ENCODE measurements around the gene AGTRAP.

AGTRAP gene

DNA sequence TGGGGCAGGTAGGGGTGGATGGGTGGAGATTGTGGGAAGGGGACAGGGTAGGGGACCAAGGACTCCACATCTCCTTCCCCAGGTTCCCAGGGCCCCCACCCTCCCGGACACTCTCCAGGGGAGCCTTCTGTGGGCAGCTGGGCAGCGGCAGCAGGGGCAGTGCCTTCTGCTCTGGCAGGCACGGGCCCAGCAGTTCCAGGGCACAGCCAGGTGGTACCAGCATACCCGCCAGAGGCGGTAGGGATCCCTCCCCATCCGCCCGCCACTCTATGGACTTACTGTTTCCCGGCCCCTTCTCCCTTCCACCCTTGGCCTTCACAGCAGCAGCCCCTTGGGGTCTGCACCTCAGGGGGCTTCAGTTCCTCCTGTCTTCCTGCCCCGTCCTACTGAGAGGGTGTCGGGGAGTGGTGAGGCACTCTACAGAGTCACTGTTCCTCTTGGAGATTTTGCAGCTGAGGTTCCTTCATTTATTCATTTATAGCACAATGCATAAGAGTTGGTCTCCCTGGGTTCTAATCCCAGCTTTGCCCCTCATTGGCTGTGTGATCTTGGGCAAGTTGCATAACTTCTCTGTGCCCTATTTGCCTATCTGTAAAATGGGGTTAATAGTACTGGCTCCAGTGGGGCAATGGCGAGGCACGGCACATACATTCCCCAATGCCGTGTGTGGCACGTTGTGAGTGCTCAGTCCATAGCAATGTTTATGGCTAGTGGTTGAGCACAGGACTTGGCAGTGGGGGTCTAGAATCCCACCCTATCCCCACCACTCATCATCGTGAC, 43.1 kb downstream of the AGTRAP start:
- DNase-seq, result no peak

DNA sequence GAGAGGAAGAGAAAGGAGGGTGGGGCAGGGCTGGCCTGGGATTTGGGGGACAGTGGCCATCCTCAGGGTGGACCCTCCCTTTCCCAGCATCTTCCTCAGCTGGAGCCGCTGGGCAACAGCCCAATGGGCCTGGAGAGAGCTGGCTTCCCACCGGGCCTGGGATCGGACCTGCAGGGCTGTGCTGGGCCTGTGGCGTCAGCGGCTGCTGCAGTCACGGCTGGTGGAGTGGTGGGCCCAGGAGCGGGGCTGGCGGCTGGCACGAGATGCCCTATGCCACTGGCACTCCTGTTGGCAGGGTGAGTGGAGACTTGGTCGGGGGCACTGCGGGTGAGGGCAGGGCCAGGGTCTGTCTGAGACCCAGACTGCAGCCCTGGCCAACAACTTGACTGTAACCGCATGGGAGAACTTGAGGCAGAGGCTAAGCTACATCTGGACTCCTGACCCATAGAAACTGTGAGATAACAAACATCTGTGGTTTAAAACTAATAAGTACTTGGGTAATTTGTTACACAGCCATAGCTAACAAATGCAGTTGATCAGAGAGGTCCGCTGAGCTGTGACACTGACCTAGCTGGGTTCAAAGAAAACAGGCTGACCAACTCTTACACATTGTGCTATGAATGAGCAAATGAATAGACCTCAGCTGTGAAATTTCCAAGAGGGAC, 43.9 kb downstream of the AGTRAP start:
- no peak for DNase-seq
- intact Hi-C loops (cut with DNase I), result no loop called here

More for the DNA sequence above, 43.1 kb downstream of the AGTRAP start:
- intact Hi-C loops (cut with DNase I), result no loop called here

DNA sequence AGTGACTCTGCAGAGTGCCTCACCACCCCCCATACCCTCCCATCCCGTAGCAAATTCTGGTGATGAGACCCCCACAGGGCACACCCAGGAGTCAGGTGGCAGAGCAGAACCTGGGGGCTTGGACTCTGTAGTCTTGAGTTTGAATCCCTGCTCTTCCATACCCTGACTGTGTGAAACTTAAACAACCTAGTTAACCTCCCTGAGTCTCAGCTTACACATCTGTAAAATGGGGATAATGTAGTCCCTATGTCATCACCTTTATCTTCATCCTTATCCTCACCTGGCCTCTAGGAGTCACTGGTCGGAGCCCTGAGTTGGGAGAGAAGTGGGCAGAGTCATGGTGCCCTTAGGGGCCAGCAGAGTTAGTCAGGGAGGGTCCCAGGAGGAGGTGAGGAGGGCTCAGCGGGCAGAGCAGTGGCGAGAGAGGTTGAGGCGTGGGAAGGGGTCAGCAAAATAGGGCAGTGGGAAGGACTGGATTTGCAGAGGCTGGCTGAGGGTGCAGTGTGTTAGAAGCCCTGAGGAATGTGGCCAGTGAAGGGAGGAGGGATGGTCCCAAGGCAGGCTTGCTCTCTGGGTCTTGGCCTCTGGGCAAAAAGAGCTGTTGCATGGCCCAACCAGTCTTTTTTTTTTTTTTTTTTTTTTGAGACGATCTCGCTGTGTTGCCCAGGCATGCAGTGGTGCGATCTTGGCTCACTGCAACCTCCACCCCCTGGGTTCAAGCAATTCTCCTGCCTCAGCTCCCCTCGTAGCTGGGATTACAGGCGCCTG, 44.6 kb downstream of the AGTRAP start:
- DNase-seq, result no peak
- intact Hi-C loops (cut with DNase I), result no loop called here

DNA sequence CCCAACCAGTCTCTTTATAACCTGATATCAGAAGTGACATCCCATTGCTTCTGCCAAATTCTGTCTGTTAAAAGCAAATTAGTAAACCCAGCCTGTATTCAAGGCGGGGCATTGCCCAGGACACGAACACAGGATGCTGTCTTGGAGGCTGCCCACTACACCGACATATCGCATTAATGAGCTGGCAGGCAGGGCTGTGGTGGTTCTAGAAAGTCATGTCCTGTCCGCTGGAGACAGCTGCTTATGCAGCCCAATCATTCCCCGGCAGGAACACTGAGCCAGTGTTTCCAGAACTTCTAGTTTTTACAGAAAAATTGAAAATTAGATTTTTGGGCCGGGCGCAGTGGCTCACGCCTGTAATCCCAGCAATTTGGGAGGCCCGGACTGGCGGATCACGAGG, 45.4 kb downstream of the AGTRAP start:
- intact Hi-C loops (cut with DNase I), result no loop called here
- no peak for DNase-seq

DNA sequence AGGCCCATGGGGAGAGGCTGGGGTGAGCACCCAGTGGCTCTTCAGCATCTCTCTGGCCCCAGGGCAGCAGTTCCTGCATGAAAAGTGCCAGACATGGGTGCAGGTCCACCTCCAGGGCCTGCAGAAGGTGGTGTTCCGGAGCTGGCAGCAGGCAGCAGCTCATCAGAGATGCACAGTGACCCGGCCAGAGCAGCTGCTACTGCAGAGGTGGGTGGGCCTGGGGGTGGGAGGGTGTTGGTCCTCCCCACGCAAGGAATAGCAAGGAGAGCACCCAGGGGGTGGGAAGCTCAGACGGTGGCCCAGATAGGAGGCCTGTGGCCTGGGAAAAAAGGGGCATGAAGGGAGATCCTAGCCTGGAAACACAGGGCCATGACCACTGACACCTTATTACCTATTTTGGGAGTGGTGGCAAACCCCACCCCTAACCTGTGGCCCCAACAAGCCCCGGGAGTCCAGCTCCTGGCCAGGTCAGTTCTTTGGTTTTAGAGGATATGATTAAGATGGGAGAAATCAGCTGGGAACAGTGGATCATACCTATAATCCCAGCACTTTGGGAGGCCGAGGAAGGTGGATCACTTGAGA, 46.3 kb downstream of the AGTRAP start:
- no peak for DNase-seq
- intact Hi-C loops (cut with DNase I), result no loop called here

DNA sequence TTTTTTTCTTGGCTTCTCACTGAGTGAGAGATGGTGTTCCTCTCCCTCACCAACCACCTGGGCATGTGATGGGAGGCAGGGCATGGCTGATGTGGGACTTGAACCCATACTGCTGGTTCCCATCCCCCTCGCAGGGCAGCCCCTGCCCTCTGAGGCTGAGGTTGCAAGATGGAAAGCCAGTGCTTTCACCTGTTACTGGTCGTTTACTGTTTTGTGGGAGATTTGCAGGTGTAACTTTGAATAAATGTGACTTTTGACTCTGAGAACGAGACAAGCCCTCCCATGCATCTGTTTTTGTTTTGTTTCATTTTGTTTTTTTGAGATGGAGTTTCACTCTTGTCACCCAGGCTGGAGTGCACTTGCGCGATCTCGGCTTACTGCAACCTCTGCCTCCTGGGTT, 47.6 kb downstream of the AGTRAP start:
- intact Hi-C loops (cut with DNase I), result no loop called here
- peak in 1 of 10 donors; percentile 65 for DNase-seq

DNA sequence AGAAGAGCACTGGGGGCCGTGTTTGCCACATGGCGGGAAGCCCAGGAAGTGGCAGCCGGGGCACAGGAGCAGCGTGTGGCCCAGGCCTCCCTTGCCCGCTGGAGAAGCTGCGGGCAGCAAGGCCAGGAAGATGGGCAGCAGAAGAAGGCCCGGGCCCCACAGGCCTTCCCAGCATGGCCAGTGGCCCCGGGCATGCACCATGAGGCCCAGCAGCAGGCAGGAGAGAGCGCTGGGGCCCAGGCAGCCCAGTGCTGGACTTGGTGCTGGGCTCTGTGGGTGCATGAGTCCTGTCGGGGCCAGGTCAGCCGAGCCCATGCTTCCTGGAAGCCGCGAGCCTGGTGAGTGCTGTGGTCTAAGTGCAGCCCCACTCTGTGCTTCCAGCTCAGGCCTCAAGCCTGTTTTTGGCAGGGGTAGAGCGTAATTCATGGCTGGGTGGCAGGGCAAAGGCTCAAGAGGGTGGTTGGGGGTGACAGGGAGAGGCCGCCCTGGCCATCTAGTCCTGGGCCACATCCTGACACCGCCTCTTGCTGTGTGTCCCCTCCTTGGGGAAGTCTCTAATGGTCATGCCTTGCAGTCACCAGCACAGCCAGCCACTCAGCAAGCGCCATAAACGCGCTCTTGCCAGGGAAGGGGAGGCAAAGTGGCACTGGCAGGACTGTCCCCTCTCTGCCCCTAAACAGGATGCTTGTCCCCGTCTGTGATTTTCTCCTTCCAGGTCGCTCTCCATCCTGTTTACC, 48.5 kb downstream of the AGTRAP start:
- intact Hi-C loops (cut with DNase I), result no loop called here
- DNase-seq, result peak in 1 of 10 donors; percentile 81

DNA sequence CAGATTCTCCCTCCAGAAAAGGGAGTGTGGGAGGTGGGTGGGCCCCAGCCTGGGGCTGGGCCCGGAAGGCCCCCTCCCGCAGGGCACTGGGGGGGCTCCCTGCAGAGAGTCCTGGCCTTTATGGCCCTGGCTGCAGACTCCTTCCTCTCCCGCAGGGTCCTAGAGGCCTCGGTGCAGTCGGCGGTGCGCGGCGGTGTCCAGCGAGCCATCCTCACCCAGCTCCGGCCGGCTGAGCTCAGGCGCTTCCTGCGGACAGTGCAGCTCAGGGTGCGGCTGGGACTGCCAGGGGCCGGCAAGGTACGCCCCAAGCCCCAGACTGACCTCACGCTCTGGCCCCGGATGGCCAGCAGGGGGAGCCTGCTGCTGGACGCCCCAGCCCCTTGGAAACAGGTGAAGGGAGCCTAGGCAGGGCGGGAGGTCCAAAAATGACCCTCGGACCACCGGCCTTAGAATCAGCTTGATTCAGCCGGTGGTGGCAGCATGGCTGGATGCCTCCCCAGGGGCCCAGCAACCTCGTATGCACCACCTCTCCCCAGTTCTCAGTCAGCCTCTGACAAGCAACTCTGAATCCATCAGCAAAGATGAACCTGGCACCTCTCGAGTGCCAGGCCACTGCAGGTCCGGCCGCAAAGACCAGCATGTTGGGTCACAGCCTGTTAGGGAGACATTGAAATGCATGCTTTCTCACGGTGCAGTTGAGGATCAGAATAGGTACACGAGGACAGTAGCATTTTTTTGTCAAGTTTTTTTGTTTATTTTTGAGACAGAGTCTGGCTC, 49.2 kb downstream of the AGTRAP start:
- intact Hi-C loops (cut with DNase I), result no loop called here
- peak in 8 of 10 donors; percentile 43 to 93 (median 64) for DNase-seq

DNA sequence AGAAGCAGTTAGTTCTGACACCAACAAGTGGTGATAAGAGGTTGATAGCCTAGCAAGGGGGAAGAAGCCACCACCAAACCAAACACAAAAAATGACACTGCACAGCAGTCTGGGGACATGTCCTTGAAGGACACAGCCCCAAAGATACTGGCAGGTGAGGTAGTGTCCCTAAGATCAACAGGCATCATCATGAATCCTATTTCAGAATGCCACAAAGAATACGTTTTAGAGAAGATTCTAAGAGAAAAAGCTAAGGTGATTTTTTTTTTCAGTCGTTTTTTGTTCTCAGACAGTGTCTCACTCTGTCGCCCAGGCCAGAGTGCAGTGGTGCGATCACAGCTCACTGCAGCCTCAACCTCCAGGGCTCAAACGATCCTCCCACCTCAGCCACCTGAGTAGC, 50.2 kb downstream of the AGTRAP start:
- intact Hi-C loops (cut with DNase I), result no loop called here
- DNase-seq, result peak in 1 of 10 donors; percentile 4

DNA sequence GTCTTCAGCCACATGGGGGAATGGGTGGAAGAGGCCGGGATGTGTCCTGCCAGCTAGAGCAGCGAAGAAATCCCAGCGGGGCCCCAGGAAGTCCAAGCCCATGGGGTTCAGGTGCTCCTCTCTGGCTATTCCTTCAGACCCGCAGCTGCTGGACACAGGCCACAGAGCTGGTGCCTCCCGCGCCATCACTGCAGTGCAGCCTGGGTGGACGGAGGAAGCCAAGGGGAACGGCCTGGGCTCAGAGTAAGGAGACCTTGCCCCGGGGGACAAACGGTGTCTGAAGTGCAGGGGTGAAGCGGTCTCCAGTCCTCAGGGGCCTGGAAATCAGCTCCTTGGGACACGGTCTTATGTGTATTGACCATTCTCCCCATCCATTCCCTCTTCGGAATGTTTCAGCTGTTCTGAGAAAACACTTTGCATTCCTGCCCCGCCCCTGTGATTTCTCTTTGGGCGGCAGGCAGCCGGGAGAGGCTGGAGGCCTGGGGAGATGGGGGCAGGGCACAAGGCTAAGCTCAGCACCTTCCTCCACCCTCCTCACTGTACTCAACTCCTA, 51.4 kb downstream of the AGTRAP start:
- intact Hi-C loops (cut with DNase I), result no loop called here

DNA sequence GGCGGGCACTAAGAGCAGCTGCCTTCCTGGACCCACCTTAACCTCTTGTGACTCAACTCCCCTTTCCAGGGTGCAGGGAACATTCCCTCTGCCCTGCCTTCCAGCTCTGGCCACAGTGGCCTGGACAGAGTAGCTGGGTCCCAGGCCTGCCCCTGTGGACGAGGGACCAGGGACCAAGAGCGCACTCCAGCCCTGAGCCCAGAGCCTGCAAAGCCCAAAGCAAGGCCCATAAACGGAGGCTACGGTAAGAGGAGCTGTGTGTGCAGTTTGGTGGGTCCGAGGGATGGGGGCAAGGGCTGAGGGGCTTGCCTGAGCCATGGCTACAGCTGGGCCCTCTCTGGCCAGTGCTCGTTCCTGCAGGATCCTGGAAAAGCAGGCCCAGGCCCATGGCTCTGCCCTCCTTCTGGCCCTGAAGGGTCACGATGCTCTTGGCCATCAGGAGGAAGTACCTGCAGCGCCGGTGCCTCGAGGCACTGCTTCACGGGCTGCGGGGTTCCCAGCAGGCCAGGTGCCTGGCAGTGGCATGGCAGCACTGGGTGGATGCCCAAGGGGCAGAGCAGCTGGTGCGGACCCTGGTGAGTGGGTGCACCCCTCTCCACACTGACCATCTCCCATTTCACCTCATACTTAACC, 52.0 kb downstream of the AGTRAP start:
- peak in 3 of 10 donors; percentile 58 to 77 (median 62) for DNase-seq
- intact Hi-C loops (cut with DNase I), result no loop called here

More for the DNA sequence above, 51.4 kb downstream of the AGTRAP start:
- peak in 2 of 10 donors; percentile 62 to 84 for DNase-seq

DNA sequence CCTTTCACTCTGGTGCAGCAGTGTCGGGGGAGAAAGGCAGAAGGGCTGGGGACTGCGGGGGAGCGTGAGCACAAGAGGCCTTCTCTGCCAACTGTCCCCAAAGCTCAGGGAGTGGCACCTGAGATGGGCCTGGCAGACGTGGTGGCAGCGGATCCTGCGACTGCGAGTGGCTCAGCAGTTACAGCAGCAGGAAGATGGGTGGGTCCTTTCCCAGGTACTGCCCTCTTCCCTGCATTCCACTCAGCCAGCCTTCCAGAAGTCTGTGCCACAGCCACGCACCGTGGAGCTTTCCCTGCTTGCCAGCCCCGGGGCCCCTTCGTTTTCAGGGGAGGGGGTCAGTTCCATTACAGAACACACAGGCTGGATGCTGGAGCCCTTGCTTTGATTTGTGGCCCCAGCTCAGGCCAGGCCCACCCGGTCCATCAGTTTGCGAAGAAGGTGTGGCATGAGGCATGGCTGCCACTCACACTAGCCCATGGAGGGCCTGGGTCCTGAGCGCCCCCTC, 52.7 kb downstream of the AGTRAP start:
- peak in 3 of 10 donors; percentile 43 to 78 (median 57) for DNase-seq
- intact Hi-C loops (cut with DNase I), result no loop called here

DNA sequence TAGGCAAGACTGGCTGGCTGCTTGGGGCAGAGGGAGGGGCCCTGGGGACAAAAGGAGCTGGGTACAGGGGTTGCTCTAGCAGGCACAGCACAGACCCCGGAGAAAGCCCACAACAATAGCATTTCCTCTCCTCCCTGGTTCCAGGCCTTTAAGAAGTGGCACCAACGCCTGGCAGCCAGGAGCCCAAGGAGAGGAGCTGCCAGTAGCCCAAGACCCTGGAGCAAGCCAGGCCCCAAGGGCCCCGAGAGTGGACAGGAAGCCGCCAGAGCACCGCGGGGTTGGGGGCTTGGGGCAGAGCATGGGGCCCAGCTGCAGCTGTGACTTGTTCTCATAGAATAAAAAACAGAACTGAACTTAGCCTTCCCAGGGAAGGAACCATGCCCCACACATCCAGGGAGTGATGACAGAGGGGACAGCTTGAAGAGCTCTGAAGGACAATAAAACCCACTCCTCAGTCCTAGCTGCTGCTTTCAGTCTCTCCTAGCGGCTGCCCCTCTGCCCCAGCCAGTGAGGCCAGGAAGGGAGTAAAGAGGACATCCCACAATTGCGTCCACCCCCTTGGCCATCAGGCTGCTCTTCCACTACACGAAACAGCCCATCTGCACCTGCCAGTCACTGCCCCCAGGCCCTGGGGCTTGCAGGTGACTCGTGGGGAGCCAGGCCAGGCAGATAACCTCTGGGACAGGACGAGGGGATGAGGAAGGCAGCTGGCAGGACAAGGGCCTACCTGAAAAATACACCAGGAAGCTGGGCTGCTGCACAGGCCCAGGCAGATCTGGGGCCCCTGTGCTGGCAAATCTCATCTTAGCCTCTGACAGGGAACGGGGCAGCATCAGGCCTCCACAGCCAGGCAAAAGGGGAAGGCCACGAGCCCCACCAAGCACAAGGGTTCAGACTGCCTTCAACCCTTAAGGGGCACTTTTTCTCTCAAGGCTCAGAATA, 53.5 kb downstream of the AGTRAP start:
- intact Hi-C loops (cut with DNase I), result no loop called here
- DNase-seq, result peak in 3 of 10 donors; percentile 50 to 65 (median 57)

DNA sequence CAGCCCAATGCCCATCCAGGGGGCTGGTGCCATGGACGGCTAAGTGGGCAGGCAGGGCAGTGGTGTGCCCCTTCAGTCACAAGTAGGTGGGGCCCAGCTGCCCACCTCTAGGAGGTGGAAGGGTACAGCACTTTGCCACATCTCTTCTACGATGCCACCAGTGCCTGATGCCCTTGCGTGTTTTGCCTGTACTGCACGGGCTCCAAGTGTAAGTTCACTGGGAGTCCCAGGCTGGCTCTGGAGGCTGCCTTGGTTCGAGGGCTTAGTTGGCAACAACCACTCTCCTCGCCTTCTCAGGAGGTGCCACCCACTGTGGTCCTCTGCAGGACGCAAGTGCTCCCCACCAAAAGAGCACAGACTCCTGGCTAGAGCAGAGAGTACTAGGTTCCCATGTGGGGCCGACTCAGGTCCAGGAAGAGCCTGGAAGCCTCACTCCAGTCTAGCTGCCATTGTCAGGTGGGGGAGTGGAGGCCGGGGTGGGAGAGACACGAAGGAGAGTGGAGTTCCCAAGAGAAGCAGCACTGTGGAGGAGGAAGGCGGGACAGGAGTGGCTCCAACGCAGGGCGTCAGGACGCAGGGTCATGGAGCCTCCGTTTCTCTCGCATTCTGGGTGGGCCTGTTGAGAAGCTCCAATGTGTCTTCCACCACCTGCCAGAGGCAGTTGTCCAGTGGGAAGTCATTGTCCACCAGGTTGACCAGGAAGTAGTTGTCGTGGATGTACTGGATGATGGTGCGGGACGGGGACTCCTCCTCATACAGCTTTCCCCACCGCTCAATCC, 54.4 kb downstream of the AGTRAP start:
- DNase-seq, result peak in 3 of 10 donors; percentile 60 to 79 (median 70)
- intact Hi-C loops (cut with DNase I), result no loop called here

DNA sequence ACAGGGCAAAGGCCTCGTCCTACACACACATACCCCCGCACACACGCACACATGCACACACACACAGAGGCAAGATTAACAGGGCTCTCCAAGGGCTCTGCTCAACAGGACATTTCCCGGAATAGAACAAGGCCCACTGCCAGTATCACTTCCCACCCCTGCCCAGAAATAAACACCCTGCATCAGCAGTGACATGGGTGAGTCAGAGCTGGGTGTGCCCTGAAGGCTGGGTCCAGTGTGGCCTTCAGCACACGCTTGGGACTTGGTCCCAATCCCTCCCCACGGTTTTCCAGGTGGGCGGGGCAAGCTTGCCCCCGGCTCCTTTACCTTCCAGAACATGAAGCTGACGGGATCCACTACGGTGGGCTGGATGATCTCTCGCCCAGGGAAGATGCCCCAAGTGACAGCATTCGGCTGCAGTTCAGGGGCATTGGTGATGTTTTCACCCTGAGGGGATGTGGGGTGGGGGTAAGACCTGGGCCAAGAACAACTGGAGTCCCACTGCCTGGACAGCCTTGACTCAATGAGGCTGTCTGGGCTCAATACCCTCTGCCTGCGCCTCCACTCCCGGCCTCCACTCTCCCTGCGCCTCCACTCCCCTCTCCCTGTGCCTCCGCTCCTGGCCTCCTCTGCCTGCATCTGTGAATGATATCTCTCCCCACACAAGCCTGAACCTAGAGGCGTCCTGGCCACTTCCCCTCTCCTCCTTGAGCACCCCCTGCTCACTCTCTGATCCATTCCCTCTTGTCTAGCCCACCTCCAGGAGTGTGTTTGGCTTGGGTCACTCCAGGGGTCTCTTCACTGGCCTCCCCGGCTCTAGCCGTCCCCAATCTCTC, 55.2 kb downstream of the AGTRAP start:
- peak in 9 of 10 donors; percentile 56 to 96 (median 72) for DNase-seq
- intact Hi-C loops (cut with DNase I), result no loop called here
